Panc1 (cell line): ENCODE data around the gene RPL12.

Source experiments
- CTCF ChIP-seq: fragments of 450-650 bp; IDR thresholded peaks from 2 replicates; pipeline ENCODE4 v1.5.1; 2017; ENCODE audit warnings: mild to moderate bottlenecking
- POLR2AphosphoS5 ChIP-seq: IDR thresholded peaks from 2 replicates; pipeline ENCODE4 v1.6.1; 2012; ENCODE audit warnings: mild to moderate bottlenecking, low read depth, low read length, moderate library complexity
- SIN3A ChIP-seq: IDR thresholded peaks from 2 replicates; pipeline ENCODE4 v1.6.1; 2012; ENCODE audit warnings: low read depth, mild to moderate bottlenecking, low read length, moderate library complexity, borderline replicate concordance; ENCODE audit not compliant: insufficient read depth
- TF ChIP-seq, protein P1 (sequence below), 2 experiments: IDR thresholded peaks; 2 replicates each; pipeline ENCODE4 v1.6.1; 2011 to 2012; ENCODE audit warnings: low read depth in 2 of 2, control low read depth in 1 of 2, low read length in 1 of 2, mild to moderate bottlenecking in 1 of 2, moderate library complexity in 1 of 2; ENCODE audit not compliant: insufficient read depth in 1 of 2

GRCh38 chr9:127419348-127419747 lies 31.9 kb downstream of the RPL12 start:
- TF ChIP-seq CTCF: no peak
- TF ChIP-seq SIN3A: no peak
- TF ChIP-seq, protein P1, sequence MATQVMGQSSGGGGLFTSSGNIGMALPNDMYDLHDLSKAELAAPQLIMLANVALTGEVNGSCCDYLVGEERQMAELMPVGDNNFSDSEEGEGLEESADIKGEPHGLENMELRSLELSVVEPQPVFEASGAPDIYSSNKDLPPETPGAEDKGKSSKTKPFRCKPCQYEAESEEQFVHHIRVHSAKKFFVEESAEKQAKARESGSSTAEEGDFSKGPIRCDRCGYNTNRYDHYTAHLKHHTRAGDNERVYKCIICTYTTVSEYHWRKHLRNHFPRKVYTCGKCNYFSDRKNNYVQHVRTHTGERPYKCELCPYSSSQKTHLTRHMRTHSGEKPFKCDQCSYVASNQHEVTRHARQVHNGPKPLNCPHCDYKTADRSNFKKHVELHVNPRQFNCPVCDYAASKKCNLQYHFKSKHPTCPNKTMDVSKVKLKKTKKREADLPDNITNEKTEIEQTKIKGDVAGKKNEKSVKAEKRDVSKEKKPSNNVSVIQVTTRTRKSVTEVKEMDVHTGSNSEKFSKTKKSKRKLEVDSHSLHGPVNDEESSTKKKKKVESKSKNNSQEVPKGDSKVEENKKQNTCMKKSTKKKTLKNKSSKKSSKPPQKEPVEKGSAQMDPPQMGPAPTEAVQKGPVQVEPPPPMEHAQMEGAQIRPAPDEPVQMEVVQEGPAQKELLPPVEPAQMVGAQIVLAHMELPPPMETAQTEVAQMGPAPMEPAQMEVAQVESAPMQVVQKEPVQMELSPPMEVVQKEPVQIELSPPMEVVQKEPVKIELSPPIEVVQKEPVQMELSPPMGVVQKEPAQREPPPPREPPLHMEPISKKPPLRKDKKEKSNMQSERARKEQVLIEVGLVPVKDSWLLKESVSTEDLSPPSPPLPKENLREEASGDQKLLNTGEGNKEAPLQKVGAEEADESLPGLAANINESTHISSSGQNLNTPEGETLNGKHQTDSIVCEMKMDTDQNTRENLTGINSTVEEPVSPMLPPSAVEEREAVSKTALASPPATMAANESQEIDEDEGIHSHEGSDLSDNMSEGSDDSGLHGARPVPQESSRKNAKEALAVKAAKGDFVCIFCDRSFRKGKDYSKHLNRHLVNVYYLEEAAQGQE (IDR thresholded peaks at IDR 0.05; ENCODE audit: insufficient read depth in 1 of 2, low read depth in 2 of 2, low read length in 1 of 2): no peak
- TF ChIP-seq POLR2AphosphoS5: no peak
